ENCODE results near the gene IGFBPL1.

DNA sequence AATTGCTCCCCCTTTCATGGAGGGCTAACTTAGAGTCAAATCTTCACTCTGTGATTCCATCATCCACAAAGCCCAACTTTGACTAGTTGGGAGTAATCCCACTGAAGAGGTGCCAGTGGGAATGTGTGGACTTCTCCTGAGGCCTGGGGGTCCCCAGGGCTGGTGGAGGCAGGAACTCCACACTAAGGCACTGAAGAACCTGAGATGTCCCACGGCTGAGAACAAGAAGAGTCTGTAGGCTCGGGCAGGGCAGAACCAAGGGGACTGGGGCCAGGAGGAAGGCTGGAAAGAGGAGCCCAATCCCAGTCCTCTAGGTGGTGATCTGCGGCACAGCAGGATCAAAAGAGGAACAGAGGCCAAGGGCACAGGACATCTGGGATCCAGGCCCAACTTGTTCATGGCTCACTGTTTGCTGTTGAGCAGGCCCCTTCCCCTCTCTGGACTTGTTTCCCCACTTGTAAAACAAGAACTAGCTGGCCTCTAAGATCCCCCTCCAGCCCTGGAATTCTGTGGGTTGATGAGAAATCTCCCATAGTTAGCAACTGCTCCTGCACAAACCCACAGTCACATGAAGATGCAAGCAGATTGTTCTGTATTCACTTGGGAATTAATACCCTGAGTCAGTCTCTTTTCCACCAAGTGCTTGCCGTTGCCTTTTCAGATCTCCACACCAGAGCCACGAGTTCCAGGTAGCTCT is 64.4 kb downstream of the IGFBPL1 start:
- TF ChIP-seq, protein P1, sequence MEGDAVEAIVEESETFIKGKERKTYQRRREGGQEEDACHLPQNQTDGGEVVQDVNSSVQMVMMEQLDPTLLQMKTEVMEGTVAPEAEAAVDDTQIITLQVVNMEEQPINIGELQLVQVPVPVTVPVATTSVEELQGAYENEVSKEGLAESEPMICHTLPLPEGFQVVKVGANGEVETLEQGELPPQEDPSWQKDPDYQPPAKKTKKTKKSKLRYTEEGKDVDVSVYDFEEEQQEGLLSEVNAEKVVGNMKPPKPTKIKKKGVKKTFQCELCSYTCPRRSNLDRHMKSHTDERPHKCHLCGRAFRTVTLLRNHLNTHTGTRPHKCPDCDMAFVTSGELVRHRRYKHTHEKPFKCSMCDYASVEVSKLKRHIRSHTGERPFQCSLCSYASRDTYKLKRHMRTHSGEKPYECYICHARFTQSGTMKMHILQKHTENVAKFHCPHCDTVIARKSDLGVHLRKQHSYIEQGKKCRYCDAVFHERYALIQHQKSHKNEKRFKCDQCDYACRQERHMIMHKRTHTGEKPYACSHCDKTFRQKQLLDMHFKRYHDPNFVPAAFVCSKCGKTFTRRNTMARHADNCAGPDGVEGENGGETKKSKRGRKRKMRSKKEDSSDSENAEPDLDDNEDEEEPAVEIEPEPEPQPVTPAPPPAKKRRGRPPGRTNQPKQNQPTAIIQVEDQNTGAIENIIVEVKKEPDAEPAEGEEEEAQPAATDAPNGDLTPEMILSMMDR (IDR thresholded peaks at IDR 0.05; ENCODE audit: low read depth, low read length, missing input control) = no peak
- TF ChIP-seq, protein P2, sequence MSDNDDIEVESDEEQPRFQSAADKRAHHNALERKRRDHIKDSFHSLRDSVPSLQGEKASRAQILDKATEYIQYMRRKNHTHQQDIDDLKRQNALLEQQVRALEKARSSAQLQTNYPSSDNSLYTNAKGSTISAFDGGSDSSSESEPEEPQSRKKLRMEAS (IDR thresholded peaks at IDR 0.05) = no peak
- TF ChIP-seq, protein P3, sequence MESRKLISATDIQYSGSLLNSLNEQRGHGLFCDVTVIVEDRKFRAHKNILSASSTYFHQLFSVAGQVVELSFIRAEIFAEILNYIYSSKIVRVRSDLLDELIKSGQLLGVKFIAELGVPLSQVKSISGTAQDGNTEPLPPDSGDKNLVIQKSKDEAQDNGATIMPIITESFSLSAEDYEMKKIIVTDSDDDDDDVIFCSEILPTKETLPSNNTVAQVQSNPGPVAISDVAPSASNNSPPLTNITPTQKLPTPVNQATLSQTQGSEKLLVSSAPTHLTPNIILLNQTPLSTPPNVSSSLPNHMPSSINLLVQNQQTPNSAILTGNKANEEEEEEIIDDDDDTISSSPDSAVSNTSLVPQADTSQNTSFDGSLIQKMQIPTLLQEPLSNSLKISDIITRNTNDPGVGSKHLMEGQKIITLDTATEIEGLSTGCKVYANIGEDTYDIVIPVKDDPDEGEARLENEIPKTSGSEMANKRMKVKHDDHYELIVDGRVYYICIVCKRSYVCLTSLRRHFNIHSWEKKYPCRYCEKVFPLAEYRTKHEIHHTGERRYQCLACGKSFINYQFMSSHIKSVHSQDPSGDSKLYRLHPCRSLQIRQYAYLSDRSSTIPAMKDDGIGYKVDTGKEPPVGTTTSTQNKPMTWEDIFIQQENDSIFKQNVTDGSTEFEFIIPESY (IDR thresholded peaks at IDR 0.05) = no peak
- TF ChIP-seq TAF1 (conservative IDR thresholded peaks at IDR 0.05) = no peak
- TF ChIP-seq JUND (IDR thresholded peaks at IDR 0.05) = no peak

Data from liver (tissue), 3 donors.